T-cell (primary cell): ENCODE data around the gene BMF. TPM values are rescaled to one million over a fixed set of nuclear protein-coding genes. Genes with fewer than 3 reads are reported as not detected.
A peak's percentile ranks its signal among the peaks of the same experiment; 100 is the strongest.

ENCODE experiments used
- ATAC-seq, 4 experiments: fragments of 200-7000 bp in 3 of 4; fragments of 150-1000 bp in 1 of 4; cut with Tn5 transposase; replicated peaks in 1 of 4; 1 replicate in 3 of 4; 2 replicates in 1 of 4; pipeline ENCODE4 v1.10.0; 2021; ENCODE audit warnings: moderate library complexity in 3 of 4, mild to moderate bottlenecking in 2 of 4, moderate number of reproducible peaks in 1 of 4
- CTCF ChIA-PET, 2 donors: fragments of 300-600 bp; sonication (Branson Sonifier 250); formaldehyde crosslinking; loops; one replicate each; lab custom pipeline; 2022; ENCODE audit warnings: antibody characterized with exemption in 2 of 2; lab: Charles Lee
- POLR2A ChIA-PET, 2 donors: fragments of 300-600 bp; sonication (Branson Sonifier 250); formaldehyde crosslinking; loops; one replicate each; lab custom pipeline; 2022; ENCODE audit warnings: antibody characterized with exemption in 2 of 2; lab: Charles Lee
- DNase-seq, 35 experiments: peaks; one replicate each; pipeline versions ENCODE4 v3.0.0 to v3.0.0-alpha.2; 2013 to 2023
- H3K27ac ChIP-seq: one replicate; pipeline ENCODE4 v1.5.1; 2013; ENCODE audit warnings: low read length
- H3K27me3 ChIP-seq, 2 experiments: replicated peaks in 1 of 2; 1 replicate in 1 of 2; 2 replicates in 1 of 2; pipeline versions ENCODE4 v1.6.1 to v1.7.0; 2013; ENCODE audit warnings: low read length in 1 of 2, mixed read lengths in 1 of 2; ENCODE audit not compliant: control insufficient read depth in 2 of 2, insufficient read depth in 2 of 2; ENCODE audit errors: extremely low read depth in 1 of 2
- H3K36me3 ChIP-seq, 2 donors: 1 replicate in 1 of 2; 2 replicates in 1 of 2; pipeline versions ENCODE4 v1.6.1 to v1.7.0; 2013; ENCODE audit warnings: low read length in 1 of 2; ENCODE audit not compliant: control insufficient read depth in 2 of 2, insufficient read depth in 1 of 2; ENCODE audit errors: extremely low read depth in 1 of 2
- H3K4me1 ChIP-seq, 2 experiments: 1 replicate in 1 of 2; 2 replicates in 1 of 2; pipeline versions ENCODE4 v1.6.1 to v1.7.0; 2013; ENCODE audit warnings: low read length in 2 of 2, mixed read lengths in 1 of 2; ENCODE audit not compliant: insufficient read depth in 2 of 2, control insufficient read depth in 1 of 2; ENCODE audit errors: extremely low read depth in 1 of 2
- H3K4me3 ChIP-seq, 2 donors: 1 replicate in 1 of 2; 2 replicates in 1 of 2; pipeline versions ENCODE4 v1.5.1 to v1.7.0; 2013; ENCODE audit warnings: mild to moderate bottlenecking in 2 of 2, low read length in 1 of 2, moderate library complexity in 1 of 2; ENCODE audit not compliant: control insufficient read depth in 1 of 2; ENCODE audit errors: extremely low read depth in 1 of 2
- H3K9me3 ChIP-seq: 2 replicates; pipeline ENCODE4 v1.7.0; 2013
- H3K27ac Mint-ChIP-seq, 2 donors: one replicate each; pipeline ENCODE4 v1.8.0; 2020 to 2021; ENCODE audit warnings: mild to moderate bottlenecking in 2 of 2, mixed read lengths in 2 of 2
- H3K27me3 Mint-ChIP-seq, 2 donors: one replicate each; pipeline ENCODE4 v1.8.0; 2021 to 2022; ENCODE audit warnings: mixed read lengths in 2 of 2
- H3K36me3 Mint-ChIP-seq: one replicate; pipeline ENCODE4 v1.8.0; 2021; ENCODE audit warnings: mixed read lengths
- H3K4me1 Mint-ChIP-seq, 3 donors: one replicate each; pipeline ENCODE4 v1.8.0; 2020 to 2022; ENCODE audit warnings: mixed read lengths in 3 of 3, mild to moderate bottlenecking in 1 of 3
- H3K4me3 Mint-ChIP-seq, 3 donors: one replicate each; pipeline ENCODE4 v1.8.0; 2020 to 2022; ENCODE audit warnings: mild to moderate bottlenecking in 3 of 3, mixed read lengths in 3 of 3, moderate library complexity in 3 of 3
- H3K9me3 Mint-ChIP-seq, 3 donors: one replicate each; pipeline ENCODE4 v1.8.0; 2020 to 2022; ENCODE audit warnings: mixed read lengths in 3 of 3
- WGBS: methylation state at CpG from one replicate; pipeline ENCODE4 v1.1.5; 2013; ENCODE audit warnings: missing lambda C conversion rate; ENCODE audit not compliant: insufficient coverage; 5-methylcytosine and 5-hydroxymethylcytosine counted together
- total RNA-seq, 35 experiments: library from RNA in 6 of 35; stranded (reverse) in 6 of 35; fragments of 120-200 nt in 1 of 35; gene quantifications; one replicate each; pipeline versions ENCODE4 v1.2.1 to v1.2.4 and lab custom pipeline; 2013 to 2026

Gene BMF
- total RNA-seq, 5 donors from 2014 or later (not counting 1 experiment from before 2014, with no cell fraction given), result 6.6 to 46.7 (median 42.4) TPM

- Mint-ChIP-seq H3K27me3 (no peaks in the 10 kb centered on the region), H3K9me3 (no peaks in the 10 kb centered on the region), H3K4me3 (no peak overlapping the region), H3K36me3 (peaks cover 5% of the 10 kb centered on the region), H3K4me1 (peaks cover 24 to 32% (median 30%) of the 10 kb centered on the region in 3 donors), H3K27ac (no peak overlapping the region)
- H3K4me1 ChIP-seq, result peaks cover 16 to 24% of the 10 kb centered on the region in 2 experiments
- ATAC-seq, result peak in 1 of 4 experiments; percentile 38
- H3K27me3 ChIP-seq, result no peaks in the 10 kb centered on the region
- CTCF ChIA-PET, result interaction anchor here in 1 of 2 donors (0.9 kb wide), 1 partner anchor 43 kb away, joined by 3 read pairs; no protein-coding TSS in a partner anchor
- DNase-seq, result no peak
- 50% methylated on average over 9 of the region's 15 CpGs for WGBS
- H3K36me3 ChIP-seq, result peaks cover 0 to 3% of the 10 kb centered on the region in 2 donors
- POLR2A ChIA-PET, result no interaction called here
- H3K4me3 ChIP-seq, result no peak overlapping the region
- H3K9me3 ChIP-seq, result no peaks in the 10 kb centered on the region
- H3K27ac ChIP-seq, result no peak overlapping the region
Measured at GRCh38 chr15:40061212-40061901, 47.3 kb downstream of the BMF start.

GRCh38 chr15:40060236-40060961 is 48.3 kb downstream of the BMF start:
- no peaks in the 10 kb centered on the region for H3K27me3 Mint-ChIP-seq
- DNase-seq, result no peak

GRCh38 chr15:40059821-40060220 is 48.9 kb downstream of the BMF start:
- Histone ChIP-seq H3K27ac (no peak overlapping the region), H3K36me3 (peaks cover 0 to 3% of the 10 kb centered on the region in 2 donors), H3K4me1 (peaks cover 28 to 34% of the 10 kb centered on the region in 2 experiments), H3K27me3 (no peaks in the 10 kb centered on the region), H3K9me3 (no peaks in the 10 kb centered on the region), H3K4me3 (no peak overlapping the region)
- no peaks in the 10 kb centered on the region for H3K27me3 Mint-ChIP-seq
- H3K27ac Mint-ChIP-seq, result no peak overlapping the region
- no peak overlapping the region for H3K4me3 Mint-ChIP-seq
- H3K36me3 Mint-ChIP-seq, result peaks cover 5% of the 10 kb centered on the region
- DNase-seq (no peak), ATAC-seq (no peak)
- H3K4me1 Mint-ChIP-seq, result peaks cover 37 to 45% (median 38%) of the 10 kb centered on the region in 3 donors
- POLR2A ChIA-PET, result no interaction called here
- CTCF ChIA-PET, result no interaction called here
- no peaks in the 10 kb centered on the region for H3K9me3 Mint-ChIP-seq
- WGBS, result 81% methylated on average over 9 of the region's 11 CpGs

More at GRCh38 chr15:40060236-40060961, 48.3 kb downstream of the BMF start:
- Histone ChIP-seq H3K27ac (no peak overlapping the region), H3K9me3 (no peaks in the 10 kb centered on the region), H3K27me3 (no peaks in the 10 kb centered on the region), H3K4me1 (peaks cover 25 to 34% of the 10 kb centered on the region in 2 experiments), H3K4me3 (no peak overlapping the region), H3K36me3 (peaks cover 0 to 3% of the 10 kb centered on the region in 2 donors)
- ChIA-PET CTCF (no interaction called here), POLR2A (no interaction called here)
- H3K4me1 Mint-ChIP-seq, result peaks cover 33 to 42% (median 36%) of the 10 kb centered on the region in 3 donors
- H3K36me3 Mint-ChIP-seq, result peaks cover 5% of the 10 kb centered on the region
- no peak overlapping the region for H3K27ac Mint-ChIP-seq
- no peaks in the 10 kb centered on the region for H3K9me3 Mint-ChIP-seq
- ATAC-seq, result no peak
- WGBS, result 94% methylated on average over 5 of the region's 10 CpGs
- no peak overlapping the region for H3K4me3 Mint-ChIP-seq

DNA sequence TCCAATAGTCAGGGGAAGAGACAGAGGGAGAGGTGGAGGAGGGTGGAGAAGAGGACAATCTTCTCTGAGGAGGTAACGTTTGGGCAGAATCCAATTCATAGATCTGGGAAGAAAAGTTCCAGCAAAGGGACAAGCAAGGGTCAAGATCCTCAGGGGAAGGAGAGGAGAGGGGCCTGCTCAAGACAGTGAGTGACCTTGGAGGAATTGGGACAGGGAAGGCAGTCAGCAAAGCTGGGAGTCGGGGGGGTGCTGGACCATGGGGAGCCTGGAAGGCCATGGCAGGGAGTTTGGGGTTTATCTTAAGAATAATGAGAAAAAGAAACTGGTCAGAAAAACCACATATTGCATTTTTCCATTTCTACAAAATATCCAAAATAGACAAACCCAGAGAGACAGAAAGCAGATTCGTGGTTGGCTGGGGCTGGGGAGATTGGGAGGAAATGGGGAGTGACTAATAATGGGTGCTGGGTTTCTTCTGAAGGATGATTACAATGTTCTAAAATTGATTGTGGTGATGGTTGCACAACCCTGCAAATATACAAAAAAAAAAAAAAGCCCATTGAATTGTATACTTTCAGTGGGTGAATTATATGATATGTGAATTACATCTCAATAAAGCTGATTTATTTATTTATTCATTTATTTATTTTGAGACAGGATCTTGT is 50.1 kb downstream of the BMF start:
- Histone ChIP-seq H3K36me3 (peaks cover 0 to 3% of the 10 kb centered on the region in 2 donors), H3K27ac (no peak overlapping the region), H3K9me3 (no peaks in the 10 kb centered on the region), H3K4me1 (peaks cover 32 to 44% of the 10 kb centered on the region in 2 experiments), H3K4me3 (no peak overlapping the region), H3K27me3 (no peaks in the 10 kb centered on the region)
- Mint-ChIP-seq H3K36me3 (peaks cover 5% of the 10 kb centered on the region), H3K27ac (no peak overlapping the region), H3K4me3 (no peak overlapping the region), H3K9me3 (no peaks in the 10 kb centered on the region), H3K4me1 (peaks cover 37 to 45% (median 41%) of the 10 kb centered on the region in 3 donors), H3K27me3 (no peaks in the 10 kb centered on the region)
- ChIA-PET POLR2A (no interaction called here), CTCF (no interaction called here)
- ATAC-seq (no peak), DNase-seq (no peak)
- 80% methylated on average over 2 of the region's 3 CpGs for WGBS

GRCh38 chr15:40055576-40056293 is 52.9 kb downstream of the BMF start:
- WGBS, result 77% methylated on average over 11 of the region's 14 CpGs
- H3K4me3 Mint-ChIP-seq, result peak overlapping the region in 1 of 3 donors; percentile 73
- Histone ChIP-seq H3K27ac (no peak overlapping the region), H3K27me3 (no peaks in the 10 kb centered on the region), H3K36me3 (peaks cover 0 to 3% of the 10 kb centered on the region in 2 donors), H3K4me1 (peaks cover 34 to 50% of the 10 kb centered on the region in 2 experiments), H3K4me3 (no peak overlapping the region), H3K9me3 (no peaks in the 10 kb centered on the region)
- ATAC-seq (peak; percentile 20 to 48 (median 36)), DNase-seq (no peak)
- H3K36me3 Mint-ChIP-seq, result peaks cover 5% of the 10 kb centered on the region
- H3K4me1 Mint-ChIP-seq, result peaks cover 61 to 70% (median 62%) of the 10 kb centered on the region in 3 donors
- ChIA-PET CTCF (no interaction called here), POLR2A (no interaction called here)
- H3K27ac Mint-ChIP-seq, result peak overlapping the region in 1 of 2 donors; percentile 96
- H3K9me3 Mint-ChIP-seq, result no peaks in the 10 kb centered on the region
- no peaks in the 10 kb centered on the region for H3K27me3 Mint-ChIP-seq
